RWPE2 (cell line): Measurements from ENCODE around the gene TPCN2.

Experiments used
- ATAC-seq: fragments of 200-7000 bp; cut with Tn5 transposase; 3 replicates; pipeline ENCODE4 v1.9.1; 2021; ENCODE audit warnings: low read depth
- DNase-seq: peaks from one replicate; pipeline ENCODE4 v3.0.0-alpha.2; 2020; ENCODE audit warnings: low spot score
- H3K27ac ChIP-seq: fragments of 450-650 bp; 2 replicates; pipeline ENCODE4 v1.5.1; 2017; ENCODE audit warnings: mild to moderate bottlenecking; ENCODE audit not compliant: poor library complexity, severe bottlenecking
- H3K27me3 ChIP-seq: fragments of 250-450 bp; sonication (Bioruptor Pico); 2 replicates; pipeline ENCODE4 v1.5.1; 2021; ENCODE audit warnings: mild to moderate bottlenecking, moderate library complexity; ENCODE audit not compliant: insufficient read depth, poor library complexity, severe bottlenecking
- H3K36me3 ChIP-seq: fragments of 250-450 bp; sonication (Bioruptor Pico); 2 replicates; pipeline ENCODE4 v1.5.1; 2020; ENCODE audit warnings: low read depth, mild to moderate bottlenecking, moderate library complexity
- H3K4me1 ChIP-seq: fragments of 250-450 bp; sonication (Bioruptor Pico); 2 replicates; pipeline ENCODE4 v1.5.1; 2021; ENCODE audit warnings: mild to moderate bottlenecking, moderate library complexity; ENCODE audit not compliant: insufficient read depth, poor library complexity, severe bottlenecking
- H3K4me3 ChIP-seq: fragments of 250-450 bp; sonication (Bioruptor Pico); 2 replicates; pipeline ENCODE4 v1.5.1; 2021; ENCODE audit warnings: mild to moderate bottlenecking, moderate library complexity; ENCODE audit not compliant: severe bottlenecking
- H3K9me3 ChIP-seq: fragments of 250-450 bp; sonication (Bioruptor Pico); 2 replicates; pipeline ENCODE4 v1.5.1; 2021; ENCODE audit warnings: mild to moderate bottlenecking, moderate library complexity; ENCODE audit not compliant: severe bottlenecking
- CTCF ChIP-seq: fragments of 450-650 bp; IDR thresholded peaks from one replicate; pipeline ENCODE4 v1.5.1; 2017; ENCODE audit warnings: mild to moderate bottlenecking, moderate library complexity; ENCODE audit not compliant: poor library complexity, severe bottlenecking

Gene TPCN2

GRCh38 chr11:69018924-69019323 lies 29.8 kb upstream of the TPCN2 start:
- H3K27me3 ChIP-seq, result no peaks in the 10 kb centered on the region
- H3K36me3 ChIP-seq, result no peaks in the 10 kb centered on the region
- H3K4me1 ChIP-seq, result no peaks in the 10 kb centered on the region
- H3K9me3 ChIP-seq, result no peaks in the 10 kb centered on the region
- ATAC-seq, result no peak
- H3K4me3 ChIP-seq, result no peak overlapping the region
- TF ChIP-seq CTCF, result no peak
- no peak for DNase-seq
- no peak overlapping the region for H3K27ac ChIP-seq

DNA sequence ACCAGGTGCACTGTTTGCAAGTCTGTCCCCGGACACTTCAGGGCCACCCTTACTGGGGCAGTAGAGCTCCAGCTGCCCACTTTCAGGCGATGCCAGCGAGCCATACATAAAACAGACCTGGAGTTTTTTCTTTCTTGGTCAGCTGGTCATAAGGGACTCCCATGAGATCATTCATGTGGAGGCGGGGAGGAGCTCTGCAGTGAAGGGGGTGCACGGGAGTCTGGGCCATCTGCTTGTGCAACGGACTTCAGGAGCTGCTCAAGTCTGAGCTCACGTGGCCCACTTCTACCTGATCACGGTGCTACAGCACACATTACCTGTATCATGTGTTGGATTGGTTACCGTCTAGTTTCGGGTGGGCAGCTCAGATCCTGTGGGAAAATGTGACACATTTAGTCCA lies 26.5 kb upstream of the TPCN2 start:
- ATAC-seq (no peak), DNase-seq (no peak)
- Histone ChIP-seq H3K4me1 (no peaks in the 10 kb centered on the region), H3K9me3 (no peaks in the 10 kb centered on the region), H3K36me3 (no peaks in the 10 kb centered on the region), H3K4me3 (no peak overlapping the region), H3K27me3 (no peaks in the 10 kb centered on the region), H3K27ac (no peak overlapping the region)
- no peak for TF ChIP-seq CTCF

DNA sequence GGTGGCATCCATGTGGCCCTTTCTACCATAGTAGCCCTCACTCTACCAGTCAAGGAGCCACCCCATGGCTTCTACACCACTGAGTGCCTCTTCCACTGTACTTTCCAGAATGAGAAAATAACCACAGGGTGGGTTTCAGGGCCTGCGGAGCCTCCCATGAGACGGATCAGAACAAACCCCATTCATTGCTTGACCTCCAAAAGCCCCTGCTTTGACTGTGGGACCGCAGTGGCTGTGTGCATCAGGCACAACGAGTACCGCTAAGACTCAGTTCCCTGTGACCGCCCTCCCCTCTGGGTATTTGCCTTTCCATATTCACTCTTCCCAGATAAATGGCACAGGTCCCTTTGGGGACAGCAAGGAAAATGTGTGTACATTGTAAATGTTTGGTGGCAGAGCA lies 24.2 kb upstream of the TPCN2 start:
- TF ChIP-seq CTCF, result no peak
- ATAC-seq (no peak), DNase-seq (no peak)
- H3K27ac ChIP-seq, result no peak overlapping the region
- no peaks in the 10 kb centered on the region for H3K4me1 ChIP-seq
- H3K9me3 ChIP-seq, result no peaks in the 10 kb centered on the region
- H3K27me3 ChIP-seq, result no peaks in the 10 kb centered on the region
- no peak overlapping the region for H3K4me3 ChIP-seq
- H3K36me3 ChIP-seq, result no peaks in the 10 kb centered on the region

GRCh38 chr11:69027704-69028372 lies 20.9 kb upstream of the TPCN2 start:
- Histone ChIP-seq H3K27ac (no peak overlapping the region), H3K9me3 (no peaks in the 10 kb centered on the region), H3K27me3 (no peaks in the 10 kb centered on the region), H3K4me3 (no peak overlapping the region), H3K4me1 (no peaks in the 10 kb centered on the region), H3K36me3 (no peaks in the 10 kb centered on the region)
- no peak for TF ChIP-seq CTCF
- DNase-seq (no peak), ATAC-seq (no peak; the same call in 2 of the 3 replicates)

GRCh38 chr11:69030301-69030700 lies 18.4 kb upstream of the TPCN2 start:
- TF ChIP-seq CTCF, result no peak
- DNase-seq, result no peak
- no peaks in the 10 kb centered on the region for H3K4me1 ChIP-seq
- H3K27me3 ChIP-seq, result no peaks in the 10 kb centered on the region
- no peak for ATAC-seq
- no peaks in the 10 kb centered on the region for H3K36me3 ChIP-seq
- H3K9me3 ChIP-seq, result no peaks in the 10 kb centered on the region
- H3K27ac ChIP-seq, result no peak overlapping the region
- H3K4me3 ChIP-seq, result no peak overlapping the region
